K562 (cell line): Measurements from ENCODE around the gene NAV2. TPM values are rescaled to one million over a fixed set of nuclear protein-coding genes. Genes with fewer than 3 reads are reported as not detected.

Experiments used
- CBFA2T3 ChIP-seq: fragments of 450-650 bp; IDR thresholded peaks from 2 replicates; pipeline ENCODE4 v1.6.1; 2017
- CCNT2 ChIP-seq: IDR thresholded peaks from 2 replicates; pipeline ENCODE4 v1.6.1; 2011; ENCODE audit warnings: borderline replicate concordance, low read depth, mild to moderate bottlenecking, moderate library complexity, mixed read lengths, low read length; ENCODE audit not compliant: insufficient read length; ENCODE audit errors: extremely low read depth
- CSDE1 ChIP-seq, 2 experiments: fragments of 450-650 bp; IDR thresholded peaks; 2 replicates each; pipeline ENCODE4 v1.6.1; 2016; ENCODE audit warnings: mild to moderate bottlenecking in 1 of 2
- GABPB1 ChIP-seq: sonication (generic); formaldehyde crosslinking; IDR thresholded peaks from 2 replicates; pipeline ENCODE4 v1.8.0; 2022; ENCODE audit warnings: mild to moderate bottlenecking, missing genetic modification reagents
- POLR2A ChIP-seq: fragments of 450-650 bp; conservative IDR thresholded peaks from 2 replicates; pipeline ENCODE4 v1.6.1; 2016
- POLR2G ChIP-seq: fragments of 200-400 bp; formaldehyde crosslinking; IDR thresholded peaks from 2 replicates; pipeline ENCODE4 v1.6.1; 2017; ENCODE audit warnings: low read depth, mild to moderate bottlenecking, antibody characterized with exemption, low read length, moderate library complexity
- RHOXF2B ChIP-seq: fragments of 250-450 bp; sonication (Bioruptor Pico); conservative IDR thresholded peaks from 2 replicates; pipeline ENCODE4 v1.5.1; 2021
- XRCC4 ChIP-seq: IDR thresholded peaks from one replicate; pipeline ENCODE4 v1.6.1; 2011; ENCODE audit not compliant: insufficient read depth, insufficient read length; ENCODE audit errors: extremely low read depth
- ZNF507 ChIP-seq: conservative IDR thresholded peaks from 2 replicates; pipeline ENCODE4 v1.6.1; 2017; ENCODE audit warnings: missing genetic modification characterization, missing compliant biosample characterization
- polyA plus RNA-seq, 8 experiments: library from polyadenylated mRNA; depleted of rRNA in 4 of 8; stranded (reverse) in 5 of 8; unstranded in 3 of 8; fragments of >200 nt; fragmentation: Nextera tagmentation in 2 of 8; fragmentation: Illumina TruSeq in 1 of 8; extraction: Ambion mirVana in 2 of 8; extraction: Trizol in 1 of 8; gene quantifications; 2 replicates each; pipeline versions ENCODE4 v1.2.1 to v1.2.3, GENCODE V29; 2011 to 2014; ENCODE audit warnings: inconsistent platforms in 1 of 8, missing spikeins in 1 of 8
- total RNA-seq, 7 experiments: library from RNA; depleted of rRNA in 6 of 7; stranded (reverse); fragments of >200 nt in 6 of 7; fragmentation: Illumina TruSeq in 2 of 7; extraction: Trizol in 2 of 7; gene quantifications; 2 replicates each; pipeline versions ENCODE4 v1.2.1 to v1.2.3, GENCODE V29; 2011 to 2021; ENCODE audit warnings: low replicate concordance in 1 of 7
- TF ChIP-seq, protein P1 (sequence below): fragments of 250-450 bp; sonication (Bioruptor Pico); IDR thresholded peaks from 2 replicates; pipeline ENCODE4 v1.4.0; 2020; ENCODE audit warnings: mild to moderate bottlenecking, moderate library complexity, borderline replicate concordance
- TF ChIP-seq, protein P2 (sequence below): fragments of 200-800 bp; sonication (Bioruptor generic); IDR thresholded peaks from 2 replicates; pipeline ENCODE4 v1.6.1; 2017; ENCODE audit warnings: missing genetic modification characterization, missing compliant biosample characterization
- TF ChIP-seq, protein P3 (sequence below): fragments of 450-650 bp; IDR thresholded peaks from 2 replicates; pipeline ENCODE4 v1.7.0; 2016; ENCODE audit warnings: borderline replicate concordance
- TF ChIP-seq, protein P4 (sequence below): fragments of 250-450 bp; sonication (Bioruptor Pico); IDR thresholded peaks from 2 replicates; pipeline ENCODE4 v1.8.0; 2022; ENCODE audit warnings: moderate library complexity, mild to moderate bottlenecking, inconsistent platforms
- TF ChIP-seq, protein P5 (sequence below): IDR thresholded peaks from 2 replicates; pipeline ENCODE4 v1.6.1; 2011; ENCODE audit warnings: borderline replicate concordance, low read depth, mild to moderate bottlenecking, moderate library complexity, low read length; ENCODE audit not compliant: insufficient read depth, poor library complexity, severe bottlenecking

The NAV2 gene
- total and polyA plus RNA-seq, 9 of the 15 experiments (the other 6 are each of a cell fraction or from before 2014, with no cell fraction given), result 0.03 to 0.35 (median 0.05) TPM

DNA sequence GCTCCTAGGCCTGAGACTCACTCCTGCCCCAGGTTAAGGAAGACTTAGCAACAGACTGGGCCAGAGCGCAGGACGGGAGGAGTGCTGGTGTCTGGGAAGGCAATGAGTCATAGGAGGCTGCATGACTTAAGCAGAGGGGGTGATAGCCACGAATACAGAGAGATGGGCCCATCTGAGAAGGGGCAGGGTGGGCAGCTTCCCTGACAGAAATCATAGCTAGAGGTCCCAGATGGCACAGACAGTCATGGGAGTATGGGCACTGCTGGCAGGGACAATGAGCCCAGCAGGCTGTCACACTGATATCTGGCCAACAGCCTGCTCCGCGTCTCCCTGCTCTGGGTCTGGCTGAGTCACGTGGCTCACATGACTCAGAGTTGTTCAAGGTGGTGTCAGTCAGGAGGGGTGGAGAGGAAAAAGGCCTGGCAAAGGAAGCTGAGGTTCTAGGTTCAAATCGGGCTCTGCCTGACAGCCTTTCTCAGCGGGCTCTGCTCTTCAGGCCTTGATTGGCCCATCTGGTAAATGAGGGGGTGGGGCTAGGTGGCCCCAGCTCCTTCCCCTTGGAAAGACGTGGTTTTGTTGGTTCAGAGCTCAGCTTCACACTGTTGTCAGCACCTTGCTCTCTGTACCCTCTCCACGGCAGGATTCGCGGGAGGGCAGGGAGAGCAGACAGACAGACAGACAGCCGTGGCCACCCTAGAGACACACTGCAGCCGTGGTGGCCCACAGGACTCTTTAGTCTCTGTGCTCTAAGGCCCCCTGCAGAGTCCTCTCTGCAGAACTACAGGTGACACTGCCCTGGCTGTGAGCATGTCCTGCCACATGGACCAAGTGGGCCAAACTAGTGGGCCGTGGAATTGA, 399.9 kb downstream of the NAV2 start (continued):
- TF ChIP-seq, protein P1, sequence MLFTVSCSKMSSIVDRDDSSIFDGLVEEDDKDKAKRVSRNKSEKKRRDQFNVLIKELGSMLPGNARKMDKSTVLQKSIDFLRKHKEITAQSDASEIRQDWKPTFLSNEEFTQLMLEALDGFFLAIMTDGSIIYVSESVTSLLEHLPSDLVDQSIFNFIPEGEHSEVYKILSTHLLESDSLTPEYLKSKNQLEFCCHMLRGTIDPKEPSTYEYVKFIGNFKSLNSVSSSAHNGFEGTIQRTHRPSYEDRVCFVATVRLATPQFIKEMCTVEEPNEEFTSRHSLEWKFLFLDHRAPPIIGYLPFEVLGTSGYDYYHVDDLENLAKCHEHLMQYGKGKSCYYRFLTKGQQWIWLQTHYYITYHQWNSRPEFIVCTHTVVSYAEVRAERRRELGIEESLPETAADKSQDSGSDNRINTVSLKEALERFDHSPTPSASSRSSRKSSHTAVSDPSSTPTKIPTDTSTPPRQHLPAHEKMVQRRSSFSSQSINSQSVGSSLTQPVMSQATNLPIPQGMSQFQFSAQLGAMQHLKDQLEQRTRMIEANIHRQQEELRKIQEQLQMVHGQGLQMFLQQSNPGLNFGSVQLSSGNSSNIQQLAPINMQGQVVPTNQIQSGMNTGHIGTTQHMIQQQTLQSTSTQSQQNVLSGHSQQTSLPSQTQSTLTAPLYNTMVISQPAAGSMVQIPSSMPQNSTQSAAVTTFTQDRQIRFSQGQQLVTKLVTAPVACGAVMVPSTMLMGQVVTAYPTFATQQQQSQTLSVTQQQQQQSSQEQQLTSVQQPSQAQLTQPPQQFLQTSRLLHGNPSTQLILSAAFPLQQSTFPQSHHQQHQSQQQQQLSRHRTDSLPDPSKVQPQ (CRISPR knock-in tag), result no peak
- 0 out of 2 replicates have a peak, but pooled peaks have one; percentile 26 for TF ChIP-seq POLR2G
- TF ChIP-seq, protein P2, sequence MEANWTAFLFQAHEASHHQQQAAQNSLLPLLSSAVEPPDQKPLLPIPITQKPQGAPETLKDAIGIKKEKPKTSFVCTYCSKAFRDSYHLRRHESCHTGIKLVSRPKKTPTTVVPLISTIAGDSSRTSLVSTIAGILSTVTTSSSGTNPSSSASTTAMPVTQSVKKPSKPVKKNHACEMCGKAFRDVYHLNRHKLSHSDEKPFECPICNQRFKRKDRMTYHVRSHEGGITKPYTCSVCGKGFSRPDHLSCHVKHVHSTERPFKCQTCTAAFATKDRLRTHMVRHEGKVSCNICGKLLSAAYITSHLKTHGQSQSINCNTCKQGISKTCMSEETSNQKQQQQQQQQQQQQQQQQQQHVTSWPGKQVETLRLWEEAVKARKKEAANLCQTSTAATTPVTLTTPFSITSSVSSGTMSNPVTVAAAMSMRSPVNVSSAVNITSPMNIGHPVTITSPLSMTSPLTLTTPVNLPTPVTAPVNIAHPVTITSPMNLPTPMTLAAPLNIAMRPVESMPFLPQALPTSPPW (CRISPR knock-in tag), result peak; percentile 53
- TF ChIP-seq, protein P3, sequence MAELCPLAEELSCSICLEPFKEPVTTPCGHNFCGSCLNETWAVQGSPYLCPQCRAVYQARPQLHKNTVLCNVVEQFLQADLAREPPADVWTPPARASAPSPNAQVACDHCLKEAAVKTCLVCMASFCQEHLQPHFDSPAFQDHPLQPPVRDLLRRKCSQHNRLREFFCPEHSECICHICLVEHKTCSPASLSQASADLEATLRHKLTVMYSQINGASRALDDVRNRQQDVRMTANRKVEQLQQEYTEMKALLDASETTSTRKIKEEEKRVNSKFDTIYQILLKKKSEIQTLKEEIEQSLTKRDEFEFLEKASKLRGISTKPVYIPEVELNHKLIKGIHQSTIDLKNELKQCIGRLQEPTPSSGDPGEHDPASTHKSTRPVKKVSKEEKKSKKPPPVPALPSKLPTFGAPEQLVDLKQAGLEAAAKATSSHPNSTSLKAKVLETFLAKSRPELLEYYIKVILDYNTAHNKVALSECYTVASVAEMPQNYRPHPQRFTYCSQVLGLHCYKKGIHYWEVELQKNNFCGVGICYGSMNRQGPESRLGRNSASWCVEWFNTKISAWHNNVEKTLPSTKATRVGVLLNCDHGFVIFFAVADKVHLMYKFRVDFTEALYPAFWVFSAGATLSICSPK, result no peak
- TF ChIP-seq XRCC4, result no peak
- TF ChIP-seq GABPB1 (CRISPR knock-in tag), result no peak; the same call in 1 of the 2 replicates
- TF ChIP-seq, protein P4, sequence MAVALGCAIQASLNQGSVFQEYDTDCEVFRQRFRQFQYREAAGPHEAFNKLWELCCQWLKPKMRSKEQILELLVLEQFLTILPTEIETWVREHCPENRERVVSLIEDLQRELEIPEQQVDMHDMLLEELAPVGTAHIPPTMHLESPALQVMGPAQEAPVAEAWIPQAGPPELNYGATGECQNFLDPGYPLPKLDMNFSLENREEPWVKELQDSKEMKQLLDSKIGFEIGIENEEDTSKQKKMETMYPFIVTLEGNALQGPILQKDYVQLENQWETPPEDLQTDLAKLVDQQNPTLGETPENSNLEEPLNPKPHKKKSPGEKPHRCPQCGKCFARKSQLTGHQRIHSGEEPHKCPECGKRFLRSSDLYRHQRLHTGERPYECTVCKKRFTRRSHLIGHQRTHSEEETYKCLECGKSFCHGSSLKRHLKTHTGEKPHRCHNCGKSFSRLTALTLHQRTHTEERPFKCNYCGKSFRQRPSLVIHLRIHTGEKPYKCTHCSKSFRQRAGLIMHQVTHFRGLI, result no peak
- TF ChIP-seq, protein P5, sequence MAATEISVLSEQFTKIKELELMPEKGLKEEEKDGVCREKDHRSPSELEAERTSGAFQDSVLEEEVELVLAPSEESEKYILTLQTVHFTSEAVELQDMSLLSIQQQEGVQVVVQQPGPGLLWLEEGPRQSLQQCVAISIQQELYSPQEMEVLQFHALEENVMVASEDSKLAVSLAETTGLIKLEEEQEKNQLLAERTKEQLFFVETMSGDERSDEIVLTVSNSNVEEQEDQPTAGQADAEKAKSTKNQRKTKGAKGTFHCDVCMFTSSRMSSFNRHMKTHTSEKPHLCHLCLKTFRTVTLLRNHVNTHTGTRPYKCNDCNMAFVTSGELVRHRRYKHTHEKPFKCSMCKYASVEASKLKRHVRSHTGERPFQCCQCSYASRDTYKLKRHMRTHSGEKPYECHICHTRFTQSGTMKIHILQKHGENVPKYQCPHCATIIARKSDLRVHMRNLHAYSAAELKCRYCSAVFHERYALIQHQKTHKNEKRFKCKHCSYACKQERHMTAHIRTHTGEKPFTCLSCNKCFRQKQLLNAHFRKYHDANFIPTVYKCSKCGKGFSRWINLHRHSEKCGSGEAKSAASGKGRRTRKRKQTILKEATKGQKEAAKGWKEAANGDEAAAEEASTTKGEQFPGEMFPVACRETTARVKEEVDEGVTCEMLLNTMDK, result no peak
- TF ChIP-seq RHOXF2B (CRISPR knock-in tag), result no peak
- TF ChIP-seq CCNT2, result no peak
- no peak for TF ChIP-seq ZNF507 (tag)
- no peak for TF ChIP-seq CSDE1 (IDR thresholded peaks at IDR 0.05)
- TF ChIP-seq POLR2A, result no peak
- TF ChIP-seq CBFA2T3, result peak; percentile 39; the same call in 1 of the 2 replicates
